Measurements from ENCODE around the gene TXNRD1.
A peak's percentile ranks its signal among the peaks of the same experiment; 100 is the strongest.

Gene TXNRD1

GRCh38 chr12:104175726-104176247 is 39.8 kb upstream of the TXNRD1 start:
- no peak for ATAC-seq
- TF ChIP-seq SNAI2 (CRISPR knock-in tag; IDR thresholded peaks at IDR 0.05) (no peak), ISL1 (CRISPR knock-in tag; IDR thresholded peaks at IDR 0.05) (no peak), ZFP3 (CRISPR knock-in tag; IDR thresholded peaks at IDR 0.05) (no peak), CREB5 (CRISPR knock-in tag; IDR thresholded peaks at IDR 0.05; ENCODE audit: low read depth) (no peak), GLIS3 (CRISPR knock-in tag; IDR thresholded peaks at IDR 0.05) (no peak), TOX (CRISPR knock-in tag; IDR thresholded peaks at IDR 0.05; ENCODE audit: borderline replicate concordance) (no peak), ESRRG (CRISPR knock-in tag; IDR thresholded peaks at IDR 0.05) (no peak), POU6F1 (CRISPR knock-in tag; IDR thresholded peaks at IDR 0.05; ENCODE audit: borderline replicate concordance, low read depth) (no peak), BACH2 (CRISPR knock-in tag; IDR thresholded peaks at IDR 0.05; ENCODE audit: borderline replicate concordance) (no peak), ZNF565 (CRISPR knock-in tag; conservative IDR thresholded peaks at IDR 0.05; ENCODE audit: low read depth) (no peak), ZFP30 (CRISPR knock-in tag; IDR thresholded peaks at IDR 0.05) (no peak), OSR1 (CRISPR knock-in tag; IDR thresholded peaks at IDR 0.05) (no peak), TCF4 (CRISPR knock-in tag; IDR thresholded peaks at IDR 0.05; ENCODE audit: borderline replicate concordance) (no peak), CSDC2 (CRISPR knock-in tag; IDR thresholded peaks at IDR 0.05) (no peak)

- ATAC-seq = peak; percentile 51; the same call in 1 of the 3 replicates
- TF ChIP-seq POU6F1 (CRISPR knock-in tag; IDR thresholded peaks at IDR 0.05; ENCODE audit: borderline replicate concordance, low read depth) (no peak), OSR1 (CRISPR knock-in tag; IDR thresholded peaks at IDR 0.05) (no peak), ZNF565 (CRISPR knock-in tag; conservative IDR thresholded peaks at IDR 0.05; ENCODE audit: low read depth) (no peak)
Measured at GRCh38 chr12:104177336-104177662, 38.3 kb upstream of the TXNRD1 start.

GRCh38 chr12:104177663-104178501 is 37.7 kb upstream of the TXNRD1 start:
- TF ChIP-seq SNAI2 (CRISPR knock-in tag; IDR thresholded peaks at IDR 0.05) = no peak
- 0 out of 2 replicates have a peak, but pooled peaks have one; percentile 14 for TF ChIP-seq CSDC2 (CRISPR knock-in tag; IDR thresholded peaks at IDR 0.05)
- peak; percentile 19; the same call in 1 of the 2 replicates for TF ChIP-seq GLIS3 (CRISPR knock-in tag; IDR thresholded peaks at IDR 0.05)
- TF ChIP-seq CREB5 (CRISPR knock-in tag; IDR thresholded peaks at IDR 0.05; ENCODE audit: low read depth) = no peak
- TF ChIP-seq TCF4 (CRISPR knock-in tag; IDR thresholded peaks at IDR 0.05; ENCODE audit: borderline replicate concordance) = 0 out of 2 replicates have a peak, but pooled peaks have one; percentile 15
- no peak for TF ChIP-seq TOX (CRISPR knock-in tag; IDR thresholded peaks at IDR 0.05; ENCODE audit: borderline replicate concordance)
- no peak for TF ChIP-seq ZNF565 (CRISPR knock-in tag; conservative IDR thresholded peaks at IDR 0.05; ENCODE audit: low read depth)
- peak; percentile 80 for TF ChIP-seq ISL1 (CRISPR knock-in tag; IDR thresholded peaks at IDR 0.05)
- TF ChIP-seq ZFP3 (CRISPR knock-in tag; IDR thresholded peaks at IDR 0.05) = peak; percentile 70
- no peak for TF ChIP-seq PPARA (CRISPR knock-in tag; IDR thresholded peaks at IDR 0.05; ENCODE audit: borderline replicate concordance)
- TF ChIP-seq ZNF70 (CRISPR knock-in tag; IDR thresholded peaks at IDR 0.05) = peak; percentile 87
- ATAC-seq = peak; percentile 96

- TF ChIP-seq TCF4 (CRISPR knock-in tag; IDR thresholded peaks at IDR 0.05; ENCODE audit: borderline replicate concordance) (no peak), ZFP30 (CRISPR knock-in tag; IDR thresholded peaks at IDR 0.05) (no peak), PPARA (CRISPR knock-in tag; IDR thresholded peaks at IDR 0.05; ENCODE audit: borderline replicate concordance) (no peak), ZNF70 (CRISPR knock-in tag; IDR thresholded peaks at IDR 0.05) (no peak), RARB (CRISPR knock-in tag; IDR thresholded peaks at IDR 0.05) (no peak), GLIS3 (CRISPR knock-in tag; IDR thresholded peaks at IDR 0.05) (no peak), CSDC2 (CRISPR knock-in tag; IDR thresholded peaks at IDR 0.05) (no peak), ZFP3 (CRISPR knock-in tag; IDR thresholded peaks at IDR 0.05) (no peak), ZNF565 (CRISPR knock-in tag; conservative IDR thresholded peaks at IDR 0.05; ENCODE audit: low read depth) (no peak), PATZ1 (CRISPR knock-in tag; IDR thresholded peaks at IDR 0.05; ENCODE audit: borderline replicate concordance) (no peak), CSRNP3 (CRISPR knock-in tag; IDR thresholded peaks at IDR 0.05) (no peak), BACH2 (CRISPR knock-in tag; IDR thresholded peaks at IDR 0.05; ENCODE audit: borderline replicate concordance) (no peak), ISL1 (CRISPR knock-in tag; IDR thresholded peaks at IDR 0.05) (no peak), ZC3H10 (CRISPR knock-in tag; IDR thresholded peaks at IDR 0.05) (no peak), OSR1 (CRISPR knock-in tag; IDR thresholded peaks at IDR 0.05) (no peak)
- no peak for ATAC-seq
Measured at GRCh38 chr12:104180374-104180773, 35.2 kb upstream of the TXNRD1 start.

All from SK-N-SH treated with all-trans-retinoic acid at 6 μM for 48 hours (cell line).